HepG2 (cell line): ENCODE measurements around the gene CYP2W1. TPM values are rescaled to one million over a fixed set of nuclear protein-coding genes. Genes with fewer than 3 reads are reported as not detected.
A peak's percentile ranks its signal among the peaks of the same experiment; 100 is the strongest.

Experiments used
- CHD4 ChIP-seq: fragments of 200-600 bp; sonication (generic); IDR thresholded peaks from 2 replicates; pipeline ENCODE4 v1.7.0; 2017; ENCODE audit warnings: mild to moderate bottlenecking, low read length, borderline replicate concordance
- CREB1 ChIP-seq, 2 experiments: fragments of 450-650 bp in 1 of 2; IDR thresholded peaks; 2 replicates each; pipeline ENCODE4 v1.6.1; 2016 to 2017; ENCODE audit warnings: control low read depth in 1 of 2, mild to moderate bottlenecking in 1 of 2, missing compliant biosample characterization in 1 of 2, missing genetic modification characterization in 1 of 2
- HNRNPLL ChIP-seq: fragments of 200-400 bp; formaldehyde crosslinking; IDR thresholded peaks from 2 replicates; pipeline ENCODE4 v1.6.1; 2017; ENCODE audit warnings: mild to moderate bottlenecking, low read depth, low read length; ENCODE audit not compliant: poor library complexity, severe bottlenecking
- MLLT10 ChIP-seq: sonication (generic); formaldehyde crosslinking; IDR thresholded peaks from 2 replicates; pipeline ENCODE4 v1.4.0; 2020; ENCODE audit warnings: missing genetic modification reagents
- NBN ChIP-seq: fragments of 450-650 bp; conservative IDR thresholded peaks from 2 replicates; pipeline ENCODE4 v1.6.1; 2017
- SAP130 ChIP-seq: IDR thresholded peaks from 2 replicates; pipeline ENCODE4 v1.6.1; 2016; ENCODE audit warnings: low read depth
- SPEN ChIP-seq: sonication (generic); formaldehyde crosslinking; IDR thresholded peaks from 2 replicates; pipeline ENCODE4 v1.5.1; 2020; ENCODE audit warnings: low read depth, mild to moderate bottlenecking, missing genetic modification reagents
- SUZ12 ChIP-seq: fragments of 150-350 bp; IDR thresholded peaks from 2 replicates; pipeline ENCODE4 v1.6.1; 2014; ENCODE audit warnings: low read depth, low read length
- XRCC5 ChIP-seq: fragments of 200-400 bp; formaldehyde crosslinking; optimal IDR thresholded peaks from 2 replicates; pipeline ENCODE3; 2017; ENCODE audit warnings: mild to moderate bottlenecking, low read length
- ZNF326 ChIP-seq: sonication (generic); formaldehyde crosslinking; IDR thresholded peaks from 2 replicates; pipeline ENCODE4 v1.4.0; 2020; ENCODE audit warnings: missing genetic modification reagents, borderline replicate concordance
- ZNF460 ChIP-seq: sonication (generic); formaldehyde crosslinking; IDR thresholded peaks from 2 replicates; pipeline ENCODE4 v1.5.1; 2020; ENCODE audit warnings: missing genetic modification reagents, mild to moderate bottlenecking, borderline replicate concordance
- ZNF776 ChIP-seq: sonication (generic); formaldehyde crosslinking; IDR thresholded peaks from 2 replicates; pipeline ENCODE4 v1.4.0; 2020; ENCODE audit warnings: mild to moderate bottlenecking, missing genetic modification reagents
- ZNF781 ChIP-seq: sonication (generic); formaldehyde crosslinking; IDR thresholded peaks from 2 replicates; pipeline ENCODE4 v1.5.1; 2020; ENCODE audit warnings: borderline replicate concordance, mild to moderate bottlenecking, missing genetic modification reagents; ENCODE audit errors: not compliant biosample characterization
- polyA plus RNA-seq, 8 experiments: library from polyadenylated mRNA; depleted of rRNA in 3 of 8; stranded (reverse) in 7 of 8; unstranded in 1 of 8; fragments of >200 nt; fragmentation: Illumina TruSeq in 4 of 8; extraction: Trizol in 4 of 8; gene quantifications; 2 replicates each; pipeline versions ENCODE4 v1.2.1 to v1.2.3, GENCODE V29; 2011 to 2016; ENCODE audit warnings: low read depth in 4 of 8, missing spikeins in 1 of 8, mixed read lengths in 1 of 8; ENCODE audit not compliant: insufficient read depth in 1 of 8
- total RNA-seq, 5 experiments: library from RNA; depleted of rRNA; stranded (reverse); fragments of >200 nt; fragmentation: Illumina TruSeq; extraction: Trizol; gene quantifications; 2 replicates each; pipeline ENCODE4 v1.2.3, GENCODE V29; 2016; ENCODE audit warnings: low read depth in 1 of 5
- TF ChIP-seq, protein P1 (sequence below): sonication (generic); formaldehyde crosslinking; IDR thresholded peaks from 2 replicates; pipeline ENCODE4 v1.4.0; 2020; ENCODE audit warnings: missing genetic modification reagents
- TF ChIP-seq, protein P2 (sequence below): sonication (generic); formaldehyde crosslinking; IDR thresholded peaks from 2 replicates; pipeline ENCODE4 v1.9.0; 2021; ENCODE audit warnings: missing genetic modification reagents, borderline replicate concordance
- TF ChIP-seq, protein P3 (sequence below): sonication (generic); formaldehyde crosslinking; IDR thresholded peaks from 2 replicates; pipeline ENCODE4 v1.5.1; 2020; ENCODE audit warnings: missing genetic modification reagents, mild to moderate bottlenecking, borderline replicate concordance
- TF ChIP-seq, protein P4 (sequence below): sonication (generic); formaldehyde crosslinking; IDR thresholded peaks from 2 replicates; pipeline ENCODE4 v1.5.0; 2020; ENCODE audit warnings: mild to moderate bottlenecking, missing genetic modification reagents, moderate library complexity

The CYP2W1 gene
- total and polyA plus RNA-seq, 2 of the 13 experiments (the other 11 are each of a cell fraction or from before 2014, with no cell fraction given), result 19.5 to 31.7 TPM

DNA sequence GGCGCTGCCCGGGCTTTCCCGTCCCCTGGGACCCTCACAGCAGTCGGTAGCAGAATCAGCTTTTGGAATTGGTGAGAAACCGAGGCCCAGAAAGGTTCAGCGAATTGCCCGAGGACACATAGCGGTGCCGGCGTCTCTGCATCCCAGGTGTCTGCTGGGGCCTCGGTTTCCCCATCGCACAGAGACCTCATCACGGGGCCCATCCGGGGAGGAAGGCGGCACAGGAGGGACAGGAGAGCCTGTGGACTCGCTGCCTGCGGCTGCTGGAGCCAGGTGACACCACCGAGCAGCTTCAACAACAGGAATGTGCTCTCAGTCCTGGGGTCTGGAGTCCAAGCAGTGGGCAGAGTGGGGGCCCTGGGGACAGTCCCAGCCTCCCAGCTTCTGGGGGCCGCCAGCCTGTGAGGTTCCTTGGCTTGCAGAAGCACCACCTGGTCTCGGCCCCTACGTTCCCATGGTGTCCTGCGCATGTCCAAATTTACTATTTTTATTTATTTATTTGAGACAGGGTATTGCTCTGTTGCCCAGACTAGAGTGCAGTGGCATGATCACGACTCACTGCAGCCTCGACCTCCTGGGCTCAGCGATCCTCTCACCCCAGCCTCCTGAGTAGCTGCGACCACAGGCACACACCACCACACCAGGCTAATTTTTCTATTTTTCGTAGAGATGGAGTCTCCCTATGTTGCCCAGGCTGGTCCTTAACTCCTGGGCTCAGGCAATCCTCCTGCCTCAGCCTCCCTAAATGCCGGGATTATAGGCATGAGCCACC, 7.1 kb upstream of the CYP2W1 start (continued):
- TF ChIP-seq, protein P1, sequence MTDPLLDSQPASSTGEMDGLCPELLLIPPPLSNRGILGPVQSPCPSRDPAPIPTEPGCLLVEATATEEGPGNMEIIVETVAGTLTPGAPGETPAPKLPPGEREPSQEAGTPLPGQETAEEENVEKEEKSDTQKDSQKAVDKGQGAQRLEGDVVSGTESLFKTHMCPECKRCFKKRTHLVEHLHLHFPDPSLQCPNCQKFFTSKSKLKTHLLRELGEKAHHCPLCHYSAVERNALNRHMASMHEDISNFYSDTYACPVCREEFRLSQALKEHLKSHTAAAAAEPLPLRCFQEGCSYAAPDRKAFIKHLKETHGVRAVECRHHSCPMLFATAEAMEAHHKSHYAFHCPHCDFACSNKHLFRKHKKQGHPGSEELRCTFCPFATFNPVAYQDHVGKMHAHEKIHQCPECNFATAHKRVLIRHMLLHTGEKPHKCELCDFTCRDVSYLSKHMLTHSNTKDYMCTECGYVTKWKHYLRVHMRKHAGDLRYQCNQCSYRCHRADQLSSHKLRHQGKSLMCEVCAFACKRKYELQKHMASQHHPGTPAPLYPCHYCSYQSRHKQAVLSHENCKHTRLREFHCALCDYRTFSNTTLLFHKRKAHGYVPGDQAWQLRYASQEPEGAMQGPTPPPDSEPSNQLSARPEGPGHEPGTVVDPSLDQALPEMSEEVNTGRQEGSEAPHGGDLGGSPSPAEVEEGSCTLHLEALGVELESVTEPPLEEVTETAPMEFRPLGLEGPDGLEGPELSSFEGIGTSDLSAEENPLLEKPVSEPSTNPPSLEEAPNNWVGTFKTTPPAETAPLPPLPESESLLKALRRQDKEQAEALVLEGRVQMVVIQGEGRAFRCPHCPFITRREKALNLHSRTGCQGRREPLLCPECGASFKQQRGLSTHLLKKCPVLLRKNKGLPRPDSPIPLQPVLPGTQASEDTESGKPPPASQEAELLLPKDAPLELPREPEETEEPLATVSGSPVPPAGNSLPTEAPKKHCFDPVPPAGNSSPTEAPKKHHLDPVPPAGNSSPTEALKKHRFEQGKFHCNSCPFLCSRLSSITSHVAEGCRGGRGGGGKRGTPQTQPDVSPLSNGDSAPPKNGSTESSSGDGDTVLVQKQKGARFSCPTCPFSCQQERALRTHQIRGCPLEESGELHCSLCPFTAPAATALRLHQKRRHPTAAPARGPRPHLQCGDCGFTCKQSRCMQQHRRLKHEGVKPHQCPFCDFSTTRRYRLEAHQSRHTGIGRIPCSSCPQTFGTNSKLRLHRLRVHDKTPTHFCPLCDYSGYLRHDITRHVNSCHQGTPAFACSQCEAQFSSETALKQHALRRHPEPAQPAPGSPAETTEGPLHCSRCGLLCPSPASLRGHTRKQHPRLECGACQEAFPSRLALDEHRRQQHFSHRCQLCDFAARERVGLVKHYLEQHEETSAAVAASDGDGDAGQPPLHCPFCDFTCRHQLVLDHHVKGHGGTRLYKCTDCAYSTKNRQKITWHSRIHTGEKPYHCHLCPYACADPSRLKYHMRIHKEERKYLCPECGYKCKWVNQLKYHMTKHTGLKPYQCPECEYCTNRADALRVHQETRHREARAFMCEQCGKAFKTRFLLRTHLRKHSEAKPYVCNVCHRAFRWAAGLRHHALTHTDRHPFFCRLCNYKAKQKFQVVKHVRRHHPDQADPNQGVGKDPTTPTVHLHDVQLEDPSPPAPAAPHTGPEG (CRISPR knock-in tag), result no peak
- TF ChIP-seq CREB1 (IDR thresholded peaks at IDR 0.05) (no peak), CREB1 (CRISPR knock-in tag; IDR thresholded peaks at IDR 0.05) (no peak), HNRNPLL (peak; percentile 3), XRCC5 (no peak), ZNF326 (CRISPR knock-in tag) (no peak), NBN (no peak), SUZ12 (no peak), CHD4 (0 out of 2 replicates have a peak, but pooled peaks have one; percentile 19), ZNF460 (CRISPR knock-in tag) (no peak), SPEN (CRISPR knock-in tag) (0 out of 2 replicates have a peak, but pooled peaks have one; percentile 44), MLLT10 (CRISPR knock-in tag) (no peak), SAP130 (CRISPR knock-in tag) (no peak; the same call in none of the 2 replicates), ZNF781 (CRISPR knock-in tag) (no peak), ZNF776 (no peak)
- TF ChIP-seq, protein P2, sequence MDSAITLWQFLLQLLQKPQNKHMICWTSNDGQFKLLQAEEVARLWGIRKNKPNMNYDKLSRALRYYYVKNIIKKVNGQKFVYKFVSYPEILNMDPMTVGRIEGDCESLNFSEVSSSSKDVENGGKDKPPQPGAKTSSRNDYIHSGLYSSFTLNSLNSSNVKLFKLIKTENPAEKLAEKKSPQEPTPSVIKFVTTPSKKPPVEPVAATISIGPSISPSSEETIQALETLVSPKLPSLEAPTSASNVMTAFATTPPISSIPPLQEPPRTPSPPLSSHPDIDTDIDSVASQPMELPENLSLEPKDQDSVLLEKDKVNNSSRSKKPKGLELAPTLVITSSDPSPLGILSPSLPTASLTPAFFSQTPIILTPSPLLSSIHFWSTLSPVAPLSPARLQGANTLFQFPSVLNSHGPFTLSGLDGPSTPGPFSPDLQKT (CRISPR knock-in tag), result no peak
- TF ChIP-seq, protein P3, sequence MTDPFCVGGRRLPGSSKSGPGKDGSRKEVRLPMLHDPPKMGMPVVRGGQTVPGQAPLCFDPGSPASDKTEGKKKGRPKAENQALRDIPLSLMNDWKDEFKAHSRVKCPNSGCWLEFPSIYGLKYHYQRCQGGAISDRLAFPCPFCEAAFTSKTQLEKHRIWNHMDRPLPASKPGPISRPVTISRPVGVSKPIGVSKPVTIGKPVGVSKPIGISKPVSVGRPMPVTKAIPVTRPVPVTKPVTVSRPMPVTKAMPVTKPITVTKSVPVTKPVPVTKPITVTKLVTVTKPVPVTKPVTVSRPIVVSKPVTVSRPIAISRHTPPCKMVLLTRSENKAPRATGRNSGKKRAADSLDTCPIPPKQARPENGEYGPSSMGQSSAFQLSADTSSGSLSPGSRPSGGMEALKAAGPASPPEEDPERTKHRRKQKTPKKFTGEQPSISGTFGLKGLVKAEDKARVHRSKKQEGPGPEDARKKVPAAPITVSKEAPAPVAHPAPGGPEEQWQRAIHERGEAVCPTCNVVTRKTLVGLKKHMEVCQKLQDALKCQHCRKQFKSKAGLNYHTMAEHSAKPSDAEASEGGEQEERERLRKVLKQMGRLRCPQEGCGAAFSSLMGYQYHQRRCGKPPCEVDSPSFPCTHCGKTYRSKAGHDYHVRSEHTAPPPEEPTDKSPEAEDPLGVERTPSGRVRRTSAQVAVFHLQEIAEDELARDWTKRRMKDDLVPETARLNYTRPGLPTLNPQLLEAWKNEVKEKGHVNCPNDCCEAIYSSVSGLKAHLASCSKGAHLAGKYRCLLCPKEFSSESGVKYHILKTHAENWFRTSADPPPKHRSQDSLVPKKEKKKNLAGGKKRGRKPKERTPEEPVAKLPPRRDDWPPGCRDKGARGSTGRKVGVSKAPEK (CRISPR knock-in tag), result no peak
- TF ChIP-seq, protein P4, sequence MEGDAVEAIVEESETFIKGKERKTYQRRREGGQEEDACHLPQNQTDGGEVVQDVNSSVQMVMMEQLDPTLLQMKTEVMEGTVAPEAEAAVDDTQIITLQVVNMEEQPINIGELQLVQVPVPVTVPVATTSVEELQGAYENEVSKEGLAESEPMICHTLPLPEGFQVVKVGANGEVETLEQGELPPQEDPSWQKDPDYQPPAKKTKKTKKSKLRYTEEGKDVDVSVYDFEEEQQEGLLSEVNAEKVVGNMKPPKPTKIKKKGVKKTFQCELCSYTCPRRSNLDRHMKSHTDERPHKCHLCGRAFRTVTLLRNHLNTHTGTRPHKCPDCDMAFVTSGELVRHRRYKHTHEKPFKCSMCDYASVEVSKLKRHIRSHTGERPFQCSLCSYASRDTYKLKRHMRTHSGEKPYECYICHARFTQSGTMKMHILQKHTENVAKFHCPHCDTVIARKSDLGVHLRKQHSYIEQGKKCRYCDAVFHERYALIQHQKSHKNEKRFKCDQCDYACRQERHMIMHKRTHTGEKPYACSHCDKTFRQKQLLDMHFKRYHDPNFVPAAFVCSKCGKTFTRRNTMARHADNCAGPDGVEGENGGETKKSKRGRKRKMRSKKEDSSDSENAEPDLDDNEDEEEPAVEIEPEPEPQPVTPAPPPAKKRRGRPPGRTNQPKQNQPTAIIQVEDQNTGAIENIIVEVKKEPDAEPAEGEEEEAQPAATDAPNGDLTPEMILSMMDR (CRISPR knock-in tag), result no peak
